Type B pancreatic cell (in vitro differentiated cells): ENCODE measurements around the gene DCAF6. TPM values are rescaled to one million over a fixed set of nuclear protein-coding genes. Genes with fewer than 3 reads are reported as not detected.

Experiments used
- DNase-seq: peaks from one replicate; pipeline ENCODE4 v3.0.0; 2021; ENCODE audit warnings: mixed read lengths; ENCODE audit not compliant: unreplicated experiment; ENCODE audit errors: extremely low spot score
- H3K27ac Mint-ChIP-seq: 2 replicates; pipeline ENCODE4 v1.8.0; 2021; ENCODE audit warnings: mild to moderate bottlenecking, mixed read lengths
- H3K27me3 Mint-ChIP-seq: 2 replicates; pipeline ENCODE4 v1.8.0; 2021; ENCODE audit warnings: mixed read lengths
- H3K36me3 Mint-ChIP-seq: 2 replicates; pipeline ENCODE4 v1.8.0; 2021; ENCODE audit warnings: mixed read lengths
- H3K4me1 Mint-ChIP-seq: one replicate; pipeline ENCODE4 v1.8.0; 2021; ENCODE audit warnings: mixed read lengths; ENCODE audit not compliant: unreplicated experiment
- H3K4me3 Mint-ChIP-seq: 2 replicates; pipeline ENCODE4 v1.8.0; 2021; ENCODE audit warnings: mild to moderate bottlenecking, mixed read lengths
- H3K9me3 Mint-ChIP-seq: 2 replicates; pipeline ENCODE4 v1.8.0; 2021; ENCODE audit warnings: mixed read lengths
- CTCF ChIP-seq: fragments of 200-600 bp; sonication (generic); conservative IDR thresholded peaks from 2 replicates; pipeline ENCODE4 v1.5.0; 2021; ENCODE audit warnings: antibody characterized with exemption, mild to moderate bottlenecking
- total RNA-seq: library from RNA; stranded (reverse); gene quantifications from 2 replicates; pipeline ENCODE4 v1.2.1, GENCODE V29; 2021; ENCODE audit warnings: low replicate concordance

Gene DCAF6
- total RNA-seq, 1 donor from 2014 or later: 27.2 TPM

GRCh38 chr1:167938080-167938636 lies 1.7 kb downstream of the DCAF6 start:
- Mint-ChIP-seq H3K36me3 (peaks cover 4% of the 10 kb centered on the region), H3K9me3 (no peaks in the 10 kb centered on the region), H3K27me3 (peaks cover 3% of the 10 kb centered on the region), H3K4me1 (peaks cover 23% of the 10 kb centered on the region), H3K4me3 (peak overlapping the region; percentile 95), H3K27ac (peak overlapping the region; percentile 97)
- TF ChIP-seq CTCF: no peak
- DNase-seq: no peak

GRCh38 chr1:167940264-167940663 lies 3.8 kb downstream of the DCAF6 start:
- Mint-ChIP-seq H3K27ac (no peak overlapping the region), H3K4me1 (peaks cover 17% of the 10 kb centered on the region), H3K36me3 (peaks cover 19% of the 10 kb centered on the region), H3K4me3 (no peak overlapping the region), H3K9me3 (peaks cover 9% of the 10 kb centered on the region), H3K27me3 (peaks cover 3% of the 10 kb centered on the region)
- no peak for TF ChIP-seq CTCF
- DNase-seq: no peak

- H3K36me3 Mint-ChIP-seq: peaks cover 19% of the 10 kb centered on the region
- peaks cover 18% of the 10 kb centered on the region for H3K9me3 Mint-ChIP-seq
- peaks cover 25% of the 10 kb centered on the region for H3K4me1 Mint-ChIP-seq
- no peak overlapping the region for H3K4me3 Mint-ChIP-seq
- H3K27ac Mint-ChIP-seq: no peak overlapping the region
- TF ChIP-seq CTCF: no peak
- DNase-seq: no peak
- H3K27me3 Mint-ChIP-seq: no peaks in the 10 kb centered on the region
Observed at GRCh38 chr1:167943541-167943940, 7.1 kb downstream of the DCAF6 start.

GRCh38 chr1:167947733-167948132 lies 11.2 kb downstream of the DCAF6 start:
- Mint-ChIP-seq H3K4me1 (peaks cover 18% of the 10 kb centered on the region), H3K36me3 (peaks cover 19% of the 10 kb centered on the region), H3K27me3 (no peaks in the 10 kb centered on the region), H3K4me3 (no peak overlapping the region), H3K27ac (peak overlapping the region; percentile 2), H3K9me3 (peaks cover 18% of the 10 kb centered on the region)
- no peak for DNase-seq
- no peak for TF ChIP-seq CTCF

- Mint-ChIP-seq H3K27ac (no peak overlapping the region), H3K27me3 (no peaks in the 10 kb centered on the region), H3K36me3 (peaks cover 17% of the 10 kb centered on the region), H3K4me3 (no peak overlapping the region), H3K4me1 (peaks cover 18% of the 10 kb centered on the region), H3K9me3 (peaks cover 14% of the 10 kb centered on the region)
- no peak for DNase-seq
- TF ChIP-seq CTCF: no peak
Observed at GRCh38 chr1:167949785-167950184, 13.3 kb downstream of the DCAF6 start.

GRCh38 chr1:167950569-167950968 lies 14.1 kb downstream of the DCAF6 start:
- Mint-ChIP-seq H3K36me3 (peaks cover 20% of the 10 kb centered on the region), H3K27me3 (no peaks in the 10 kb centered on the region), H3K4me3 (no peak overlapping the region), H3K27ac (no peak overlapping the region), H3K9me3 (peaks cover 9% of the 10 kb centered on the region), H3K4me1 (peaks cover 18% of the 10 kb centered on the region)
- no peak for TF ChIP-seq CTCF
- DNase-seq: no peak
